ACC112 (cell line): ENCODE data around the gene VPS45.

ENCODE experiments used
- H2AFZ ChIP-seq: fragments of 200-600 bp; sonication (generic); one replicate; pipeline ENCODE4 v1.6.0; 2017; ENCODE audit warnings: antibody characterized with exemption, low read length; ENCODE audit not compliant: unreplicated experiment
- H3K27ac ChIP-seq: fragments of 200-600 bp; sonication (generic); 2 replicates; pipeline ENCODE4 v1.5.1; 2014; ENCODE audit warnings: low read depth, mild to moderate bottlenecking, antibody characterized with exemption, low read length, moderate library complexity
- H3K27me3 ChIP-seq: fragments of 200-600 bp; sonication (generic); 2 replicates; pipeline ENCODE4 v1.6.1; 2014; ENCODE audit warnings: mild to moderate bottlenecking, antibody characterized with exemption, low read length, moderate library complexity, mixed read lengths; ENCODE audit not compliant: insufficient read depth
- H3K36me3 ChIP-seq: fragments of 200-600 bp; sonication (generic); 2 replicates; pipeline ENCODE4 v1.6.1; 2016; ENCODE audit warnings: mild to moderate bottlenecking, antibody characterized with exemption, low read length, moderate library complexity, mixed read lengths; ENCODE audit not compliant: insufficient read depth
- H3K4me1 ChIP-seq: fragments of 200-600 bp; sonication (generic); one replicate; pipeline ENCODE4 v1.6.1; 2016; ENCODE audit warnings: low read length, mixed read lengths; ENCODE audit not compliant: insufficient read depth, unreplicated experiment, control insufficient read depth
- H3K4me3 ChIP-seq: fragments of 200-600 bp; sonication (generic); 2 replicates; pipeline ENCODE4 v1.5.1; 2014; ENCODE audit warnings: mild to moderate bottlenecking, low read depth, low read length
- H3K79me2 ChIP-seq: fragments of 200-600 bp; sonication (generic); one replicate; pipeline ENCODE4 v1.6.0; 2016; ENCODE audit warnings: low read length; ENCODE audit not compliant: control insufficient read depth, unreplicated experiment, insufficient read depth

VPS45 gene

GRCh38 chr1:150069923-150070322 is 2.3 kb downstream of the VPS45 start:
- Histone ChIP-seq H3K27me3 (no peaks in the 10 kb centered on the region), H3K4me3 (no peak overlapping the region), H3K79me2 (peaks cover 21% of the 10 kb centered on the region), H3K4me1 (peaks cover 17% of the 10 kb centered on the region), H2AFZ (no peak overlapping the region), H3K27ac (no peak overlapping the region), H3K36me3 (peaks cover 7% of the 10 kb centered on the region; the same call in 1 of the 2 replicates)

- H3K4me1 ChIP-seq, result peaks cover 9% of the 10 kb centered on the region
- no peak overlapping the region for H3K27ac ChIP-seq
- peaks cover 11% of the 10 kb centered on the region for H3K79me2 ChIP-seq
- no peaks in the 10 kb centered on the region for H3K27me3 ChIP-seq
- no peak overlapping the region for H2AFZ ChIP-seq
- H3K4me3 ChIP-seq, result no peak overlapping the region
- H3K36me3 ChIP-seq, result peaks cover 13% of the 10 kb centered on the region
Measured at GRCh38 chr1:150072959-150073358, 5.4 kb downstream of the VPS45 start.

DNA sequence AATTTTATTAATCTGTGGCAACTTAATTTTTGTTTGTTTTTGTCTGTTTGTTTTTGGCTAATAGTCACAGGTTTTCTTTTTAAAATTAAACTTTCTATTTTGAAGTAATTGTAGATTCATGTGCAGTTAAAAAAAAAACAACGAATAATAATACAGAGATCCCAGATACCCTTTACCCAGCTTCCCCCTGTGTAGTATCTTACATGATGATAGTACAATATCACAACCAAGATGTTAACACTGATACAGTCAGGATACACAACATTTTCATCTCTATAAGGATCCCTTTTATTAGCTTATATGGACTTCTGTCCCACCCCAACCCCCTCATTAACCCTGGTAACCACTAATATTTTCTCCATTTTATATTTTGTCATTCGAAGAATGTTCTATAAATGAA is 5.9 kb downstream of the VPS45 start:
- Histone ChIP-seq H3K27ac (no peak overlapping the region), H2AFZ (no peak overlapping the region), H3K4me1 (peaks cover 7% of the 10 kb centered on the region), H3K36me3 (peaks cover 16% of the 10 kb centered on the region), H3K4me3 (no peak overlapping the region), H3K27me3 (no peaks in the 10 kb centered on the region), H3K79me2 (peaks cover 7% of the 10 kb centered on the region)

GRCh38 chr1:150076066-150076465 is 8.5 kb downstream of the VPS45 start:
- H3K36me3 ChIP-seq, result peaks cover 21% of the 10 kb centered on the region
- no peaks in the 10 kb centered on the region for H3K27me3 ChIP-seq
- H3K4me3 ChIP-seq, result no peak overlapping the region
- H2AFZ ChIP-seq, result no peak overlapping the region
- H3K79me2 ChIP-seq, result no peaks in the 10 kb centered on the region
- no peak overlapping the region for H3K27ac ChIP-seq
- H3K4me1 ChIP-seq, result no peaks in the 10 kb centered on the region

DNA sequence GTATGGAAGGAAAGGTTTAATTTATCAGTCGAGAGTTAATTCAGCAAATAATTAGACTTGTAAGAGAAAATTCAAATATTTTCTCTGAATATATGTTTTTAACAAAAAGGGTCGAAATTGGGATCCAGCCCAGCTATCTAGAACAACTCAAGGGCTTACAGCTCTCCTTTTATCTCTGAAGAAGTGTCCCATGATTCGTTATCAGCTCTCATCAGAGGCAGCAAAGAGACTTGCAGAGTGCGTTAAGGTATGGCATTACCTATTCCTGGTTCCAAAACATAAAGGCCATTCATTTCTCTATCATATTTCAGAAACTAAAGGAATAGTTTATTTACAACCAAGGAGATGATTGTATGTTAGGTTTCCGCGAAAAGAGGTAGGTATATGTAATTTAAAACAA is 9.4 kb downstream of the VPS45 start:
- peaks cover 24% of the 10 kb centered on the region for H3K36me3 ChIP-seq
- H3K4me1 ChIP-seq, result no peaks in the 10 kb centered on the region
- H3K27me3 ChIP-seq, result no peaks in the 10 kb centered on the region
- H3K4me3 ChIP-seq, result no peak overlapping the region
- H3K27ac ChIP-seq, result no peak overlapping the region
- no peak overlapping the region for H2AFZ ChIP-seq
- H3K79me2 ChIP-seq, result no peaks in the 10 kb centered on the region

DNA sequence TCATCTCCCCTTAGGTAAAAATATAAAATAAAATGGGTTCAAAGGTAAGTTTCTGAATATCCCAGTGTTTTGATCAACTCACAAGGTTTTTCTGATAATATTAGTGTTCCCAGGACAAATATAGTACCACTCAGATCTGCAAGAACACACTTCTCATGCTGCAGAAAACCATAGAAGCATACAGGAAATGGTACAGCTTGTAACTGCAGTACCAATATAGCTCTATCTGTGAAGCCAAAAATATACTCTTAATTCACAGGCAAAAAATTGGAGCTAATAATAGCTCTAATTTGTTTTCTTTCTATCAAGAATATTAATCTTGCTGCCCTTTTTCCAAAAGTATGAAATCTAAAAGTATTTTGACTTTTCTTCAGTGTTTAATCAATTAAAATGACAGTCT is 13.2 kb downstream of the VPS45 start:
- H3K27me3 ChIP-seq, result no peaks in the 10 kb centered on the region
- H3K27ac ChIP-seq, result no peak overlapping the region
- peaks cover 22% of the 10 kb centered on the region for H3K36me3 ChIP-seq
- no peaks in the 10 kb centered on the region for H3K4me1 ChIP-seq
- no peak overlapping the region for H3K4me3 ChIP-seq
- H2AFZ ChIP-seq, result no peak overlapping the region
- H3K79me2 ChIP-seq, result no peaks in the 10 kb centered on the region

DNA sequence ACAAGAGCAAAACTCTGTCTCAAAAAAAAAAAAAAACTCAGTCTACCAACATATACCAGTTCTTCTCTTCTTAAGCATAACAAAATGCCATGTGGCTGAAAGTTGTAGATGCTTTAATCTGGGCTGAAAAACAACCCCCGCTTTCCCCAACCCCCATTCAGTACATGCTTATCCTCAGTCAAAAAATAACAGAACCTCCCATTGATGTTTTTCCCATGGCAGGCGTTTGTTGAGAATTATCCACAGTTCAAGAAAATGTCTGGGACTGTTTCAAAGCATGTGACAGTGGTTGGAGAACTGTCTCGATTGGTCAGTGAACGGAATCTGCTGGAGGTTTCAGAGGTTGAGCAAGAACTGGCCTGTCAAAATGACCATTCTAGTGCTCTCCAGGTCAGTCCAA is 14.9 kb downstream of the VPS45 start:
- Histone ChIP-seq H3K27me3 (no peaks in the 10 kb centered on the region), H3K4me3 (no peak overlapping the region), H3K27ac (no peak overlapping the region), H2AFZ (no peak overlapping the region), H3K36me3 (peaks cover 25% of the 10 kb centered on the region), H3K4me1 (no peaks in the 10 kb centered on the region), H3K79me2 (no peaks in the 10 kb centered on the region)

GRCh38 chr1:150083907-150084306 is 16.3 kb downstream of the VPS45 start:
- Histone ChIP-seq H3K27ac (no peak overlapping the region), H3K79me2 (no peaks in the 10 kb centered on the region), H3K27me3 (no peaks in the 10 kb centered on the region), H2AFZ (no peak overlapping the region), H3K4me3 (no peak overlapping the region), H3K36me3 (peaks cover 27% of the 10 kb centered on the region), H3K4me1 (no peaks in the 10 kb centered on the region)

DNA sequence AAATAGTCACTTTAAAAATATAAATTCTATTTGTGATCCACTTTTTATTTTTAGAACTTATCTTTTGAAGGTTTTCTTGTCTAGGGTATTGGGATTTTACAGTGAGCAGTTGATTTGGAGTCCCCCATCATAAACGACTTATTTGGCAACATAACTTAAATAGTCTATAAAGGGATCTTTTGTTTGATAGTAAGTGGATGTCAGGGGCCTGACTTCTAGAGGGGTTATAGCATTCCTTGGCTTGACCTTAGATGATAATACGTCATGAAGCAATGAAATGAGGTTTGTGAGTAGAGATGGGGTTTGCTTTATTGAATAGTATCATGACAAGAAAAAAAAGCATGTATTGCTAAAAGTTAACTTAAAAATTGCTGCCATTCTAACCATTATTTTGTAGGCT is 17.8 kb downstream of the VPS45 start:
- H3K27ac ChIP-seq, result no peak overlapping the region
- peaks cover 27% of the 10 kb centered on the region for H3K36me3 ChIP-seq
- H3K27me3 ChIP-seq, result no peaks in the 10 kb centered on the region
- no peaks in the 10 kb centered on the region for H3K4me1 ChIP-seq
- H2AFZ ChIP-seq, result no peak overlapping the region
- H3K4me3 ChIP-seq, result no peak overlapping the region
- no peaks in the 10 kb centered on the region for H3K79me2 ChIP-seq

DNA sequence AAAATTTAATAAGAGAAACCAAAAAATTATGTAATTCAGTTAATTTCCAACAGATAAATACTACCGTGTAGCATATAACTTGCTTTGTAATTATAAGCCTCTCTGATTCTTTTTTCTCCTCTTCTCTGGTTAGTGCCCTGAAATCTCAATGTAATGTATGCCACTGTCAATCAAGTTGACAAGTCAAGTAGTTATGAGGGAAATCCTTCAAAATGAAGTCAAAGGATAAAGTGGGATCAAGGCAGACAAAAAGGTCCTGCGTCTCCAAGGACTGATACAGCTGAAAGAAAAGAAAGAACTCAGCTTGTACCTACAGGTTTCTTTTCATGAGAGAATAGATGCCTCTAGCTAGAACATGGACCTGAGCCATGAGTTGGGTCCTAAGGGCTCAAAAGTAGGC is 19.8 kb downstream of the VPS45 start:
- no peak overlapping the region for H2AFZ ChIP-seq
- H3K4me1 ChIP-seq, result no peaks in the 10 kb centered on the region
- no peaks in the 10 kb centered on the region for H3K79me2 ChIP-seq
- H3K27ac ChIP-seq, result no peak overlapping the region
- H3K27me3 ChIP-seq, result no peaks in the 10 kb centered on the region
- H3K4me3 ChIP-seq, result no peak overlapping the region
- H3K36me3 ChIP-seq, result peaks cover 18% of the 10 kb centered on the region; the same call in 1 of the 2 replicates

DNA sequence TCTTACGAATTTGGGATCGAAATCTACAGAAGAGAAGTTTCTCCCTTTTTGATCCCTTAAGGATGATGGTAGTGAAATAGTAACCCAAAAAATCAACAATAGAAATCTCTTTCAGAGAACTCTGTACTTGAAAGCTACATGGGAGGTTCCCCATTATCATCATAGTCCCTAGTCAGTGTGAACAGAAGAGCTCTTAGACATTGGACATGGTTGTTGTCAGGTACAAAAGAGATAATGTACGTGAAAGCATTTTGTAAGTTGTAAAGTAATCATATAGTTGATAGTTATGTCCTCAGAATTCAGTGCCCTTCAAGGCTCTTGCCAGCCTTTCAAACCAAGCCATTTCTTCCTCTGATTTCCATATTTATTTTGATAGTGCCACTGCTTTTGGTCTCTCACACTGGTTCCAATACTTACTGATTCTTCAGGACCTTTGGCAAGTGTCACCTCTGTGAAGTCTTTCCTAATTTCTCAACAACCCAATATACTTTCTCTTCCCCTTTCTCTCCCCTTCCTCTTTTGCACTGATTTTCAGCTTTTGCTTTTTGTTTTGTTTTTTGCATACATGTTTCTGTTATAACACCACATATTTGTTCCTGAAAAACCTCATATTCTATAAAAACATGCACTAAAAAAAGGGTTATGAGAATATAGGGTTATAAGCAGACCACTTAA is 22.4 kb downstream of the VPS45 start:
- Histone ChIP-seq H3K27ac (no peak overlapping the region), H2AFZ (no peak overlapping the region), H3K4me1 (no peaks in the 10 kb centered on the region), H3K27me3 (no peaks in the 10 kb centered on the region), H3K4me3 (no peak overlapping the region), H3K79me2 (no peaks in the 10 kb centered on the region), H3K36me3 (peaks cover 24% of the 10 kb centered on the region)
